Neutrophil (primary cell): ENCODE measurements around the gene CFAP57.

Source experiments
- H3K27ac ChIP-seq: fragments of 200-600 bp; sonication (generic); 2 replicates; pipeline ENCODE4 v1.5.1; 2016; ENCODE audit warnings: mild to moderate bottlenecking, moderate library complexity
- H3K27me3 ChIP-seq: fragments of 200-600 bp; sonication (generic); 2 replicates; pipeline ENCODE4 v1.6.0; 2016; ENCODE audit warnings: mild to moderate bottlenecking
- H3K36me3 ChIP-seq: fragments of 200-600 bp; sonication (generic); 2 replicates; pipeline ENCODE4 v1.5.1; 2017
- H3K4me1 ChIP-seq, 2 experiments: fragments of 200-600 bp in 1 of 2; sonication (generic) in 1 of 2; 1 replicate in 1 of 2; 2 replicates in 1 of 2; pipeline versions ENCODE4 v1.5.1 to v1.6.1; 2013 to 2016; ENCODE audit warnings: low read depth in 1 of 2, low read length in 1 of 2, mild to moderate bottlenecking in 1 of 2, moderate library complexity in 1 of 2; ENCODE audit not compliant: control insufficient read depth in 1 of 2, insufficient read depth in 1 of 2
- H3K4me3 ChIP-seq, 2 experiments: fragments of 200-600 bp in 1 of 2; sonication (generic) in 1 of 2; 1 replicate in 1 of 2; 2 replicates in 1 of 2; pipeline ENCODE4 v1.5.1; 2013 to 2016; ENCODE audit warnings: low read depth in 1 of 2, low read length in 1 of 2, mild to moderate bottlenecking in 1 of 2, moderate library complexity in 1 of 2
- H3K9me3 ChIP-seq: fragments of 200-600 bp; sonication (generic); 2 replicates; pipeline ENCODE4 v1.5.1; 2016
- TF ChIP-seq, protein P1 (sequence below): fragments of 200-600 bp; sonication (generic); IDR thresholded peaks from 2 replicates; pipeline ENCODE4 v1.5.1; 2016; ENCODE audit warnings: antibody characterized with exemption

CFAP57 gene

DNA sequence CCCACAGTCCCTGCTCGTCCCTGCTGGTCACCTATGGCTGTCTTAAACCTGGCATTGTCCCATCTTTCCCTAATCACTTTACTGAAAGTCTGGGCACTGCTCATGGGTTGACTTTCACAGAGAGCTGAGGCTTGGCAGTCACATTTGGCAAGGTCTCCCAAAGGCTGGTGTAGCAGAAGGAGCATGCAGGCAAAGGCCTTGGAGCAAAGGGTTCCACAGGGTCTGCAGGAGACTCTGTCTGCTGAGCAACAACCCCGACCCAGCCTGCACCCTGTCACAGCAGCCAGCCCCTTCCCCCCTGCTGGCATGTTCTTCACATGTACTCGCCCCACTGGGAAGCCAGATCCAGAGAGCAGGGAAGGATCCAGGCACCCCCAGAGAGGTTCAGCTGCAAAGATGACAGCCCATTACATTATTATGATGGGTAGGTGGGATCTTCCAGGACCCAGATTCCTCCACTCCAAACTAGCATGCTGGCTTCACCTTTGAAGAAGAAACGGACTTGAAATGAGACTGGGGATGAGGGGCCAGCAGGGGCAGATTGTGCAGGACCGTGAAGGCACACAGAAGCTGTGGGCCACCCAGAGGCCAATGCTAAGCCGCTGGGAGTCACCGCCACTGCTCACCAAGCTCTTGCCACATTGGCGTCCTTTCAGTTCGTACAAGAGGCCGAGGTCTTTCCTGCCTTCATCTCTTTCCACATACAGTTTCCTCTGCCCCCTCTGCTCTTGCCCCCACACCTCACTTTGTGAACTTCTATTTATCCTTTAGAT is 83.5 kb downstream of the CFAP57 start:
- Histone ChIP-seq H3K36me3 (no peaks in the 10 kb centered on the region), H3K9me3 (no peaks in the 10 kb centered on the region), H3K27me3 (no peaks in the 10 kb centered on the region), H3K4me1 (no peaks in the 10 kb centered on the region), H3K27ac (no peak overlapping the region), H3K4me3 (no peak overlapping the region)
- TF ChIP-seq, protein P1, sequence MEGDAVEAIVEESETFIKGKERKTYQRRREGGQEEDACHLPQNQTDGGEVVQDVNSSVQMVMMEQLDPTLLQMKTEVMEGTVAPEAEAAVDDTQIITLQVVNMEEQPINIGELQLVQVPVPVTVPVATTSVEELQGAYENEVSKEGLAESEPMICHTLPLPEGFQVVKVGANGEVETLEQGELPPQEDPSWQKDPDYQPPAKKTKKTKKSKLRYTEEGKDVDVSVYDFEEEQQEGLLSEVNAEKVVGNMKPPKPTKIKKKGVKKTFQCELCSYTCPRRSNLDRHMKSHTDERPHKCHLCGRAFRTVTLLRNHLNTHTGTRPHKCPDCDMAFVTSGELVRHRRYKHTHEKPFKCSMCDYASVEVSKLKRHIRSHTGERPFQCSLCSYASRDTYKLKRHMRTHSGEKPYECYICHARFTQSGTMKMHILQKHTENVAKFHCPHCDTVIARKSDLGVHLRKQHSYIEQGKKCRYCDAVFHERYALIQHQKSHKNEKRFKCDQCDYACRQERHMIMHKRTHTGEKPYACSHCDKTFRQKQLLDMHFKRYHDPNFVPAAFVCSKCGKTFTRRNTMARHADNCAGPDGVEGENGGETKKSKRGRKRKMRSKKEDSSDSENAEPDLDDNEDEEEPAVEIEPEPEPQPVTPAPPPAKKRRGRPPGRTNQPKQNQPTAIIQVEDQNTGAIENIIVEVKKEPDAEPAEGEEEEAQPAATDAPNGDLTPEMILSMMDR: no peak

DNA sequence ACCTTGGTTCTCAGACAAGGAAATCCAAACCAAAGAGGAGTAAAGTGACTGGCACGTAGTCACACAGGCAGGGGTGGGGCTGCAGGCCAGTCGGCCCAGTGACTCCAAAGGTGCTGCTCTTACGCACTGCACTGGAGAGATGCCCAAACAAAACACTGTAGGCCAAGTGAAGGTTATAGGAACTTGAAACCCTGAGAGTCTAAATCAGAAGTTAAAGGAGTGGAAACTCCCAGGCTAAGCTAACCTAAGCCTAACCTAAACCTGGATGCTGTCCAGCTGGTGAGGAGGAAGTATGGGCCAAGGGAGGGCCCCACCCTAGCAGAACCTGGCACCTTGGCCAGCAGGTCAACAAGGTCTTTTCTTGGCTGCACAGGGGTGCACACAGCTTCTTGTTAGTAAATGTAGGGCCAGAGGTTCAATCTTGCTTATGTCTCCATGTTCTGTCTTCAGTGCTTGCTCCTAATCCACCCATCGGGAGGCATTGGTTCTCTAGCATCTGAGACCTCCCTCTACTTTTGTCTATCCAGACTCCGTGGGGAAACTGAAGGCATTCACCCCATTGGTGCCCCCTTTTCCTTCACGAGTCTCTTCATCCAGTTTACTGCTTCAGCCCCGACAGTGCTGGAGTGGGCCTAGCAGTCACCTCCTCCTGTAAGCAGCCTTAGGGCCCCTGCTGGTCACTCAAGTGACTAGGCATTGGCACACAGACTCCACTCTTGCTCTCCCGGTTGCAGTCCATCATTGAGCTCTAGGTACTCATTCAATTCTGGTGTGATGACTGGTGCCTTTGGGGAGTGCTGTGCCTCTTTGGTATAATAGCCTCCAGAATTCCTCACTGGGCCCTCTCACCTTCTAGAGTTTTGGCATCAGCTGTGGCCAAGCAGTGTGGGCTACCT is 84.8 kb downstream of the CFAP57 start:
- Histone ChIP-seq H3K4me3 (no peak overlapping the region), H3K4me1 (no peaks in the 10 kb centered on the region), H3K27ac (no peak overlapping the region), H3K9me3 (no peaks in the 10 kb centered on the region), H3K27me3 (no peaks in the 10 kb centered on the region), H3K36me3 (no peaks in the 10 kb centered on the region)
- TF ChIP-seq, protein P1: no peak

DNA sequence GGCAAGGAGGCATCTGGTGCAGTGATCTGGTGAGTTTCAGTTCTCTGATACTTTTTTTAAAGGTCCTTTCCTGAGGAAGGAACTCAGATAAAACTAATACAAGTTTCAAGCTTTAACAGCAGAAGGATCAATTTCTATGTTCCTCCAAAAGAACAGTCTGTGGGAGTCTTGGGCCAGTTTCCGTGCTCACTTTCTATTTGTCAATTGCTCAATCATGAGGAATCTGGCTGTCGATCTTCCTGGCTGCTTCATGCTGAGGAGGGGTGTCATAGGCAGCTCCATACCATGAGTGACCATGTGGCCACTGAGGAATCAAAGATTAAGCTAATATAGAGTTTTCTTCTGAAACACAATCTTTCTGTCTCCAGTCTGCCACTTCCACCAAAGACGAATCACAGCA is 86.2 kb downstream of the CFAP57 start:
- no peaks in the 10 kb centered on the region for H3K36me3 ChIP-seq
- H3K9me3 ChIP-seq: no peaks in the 10 kb centered on the region
- no peak overlapping the region for H3K4me3 ChIP-seq
- no peak overlapping the region for H3K27ac ChIP-seq
- TF ChIP-seq, protein P1: no peak
- H3K4me1 ChIP-seq: no peaks in the 10 kb centered on the region
- no peaks in the 10 kb centered on the region for H3K27me3 ChIP-seq

DNA sequence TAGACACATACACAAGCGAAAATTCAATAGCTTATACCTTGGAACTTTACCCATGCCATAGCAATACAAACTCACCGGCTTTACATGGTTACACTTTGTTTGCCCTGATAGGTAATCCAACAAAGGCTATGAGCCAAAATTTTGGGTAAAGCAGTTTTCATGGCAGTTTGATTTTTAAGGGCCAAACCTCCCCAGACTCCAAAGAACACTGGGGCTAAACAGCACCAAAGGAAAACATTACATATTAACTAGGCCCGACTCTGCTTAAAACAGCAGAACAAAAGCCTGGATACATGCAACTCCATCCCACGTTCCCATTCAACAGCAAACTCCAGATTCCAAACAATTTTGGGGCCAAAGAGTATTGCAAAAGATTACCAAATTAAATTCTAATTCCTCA is 93.3 kb downstream of the CFAP57 start:
- H3K4me1 ChIP-seq: peaks cover 2% of the 10 kb centered on the region in 2 experiments
- no peaks in the 10 kb centered on the region for H3K27me3 ChIP-seq
- no peaks in the 10 kb centered on the region for H3K36me3 ChIP-seq
- no peak overlapping the region for H3K4me3 ChIP-seq
- TF ChIP-seq, protein P1: no peak
- H3K27ac ChIP-seq: no peak overlapping the region
- H3K9me3 ChIP-seq: no peaks in the 10 kb centered on the region

DNA sequence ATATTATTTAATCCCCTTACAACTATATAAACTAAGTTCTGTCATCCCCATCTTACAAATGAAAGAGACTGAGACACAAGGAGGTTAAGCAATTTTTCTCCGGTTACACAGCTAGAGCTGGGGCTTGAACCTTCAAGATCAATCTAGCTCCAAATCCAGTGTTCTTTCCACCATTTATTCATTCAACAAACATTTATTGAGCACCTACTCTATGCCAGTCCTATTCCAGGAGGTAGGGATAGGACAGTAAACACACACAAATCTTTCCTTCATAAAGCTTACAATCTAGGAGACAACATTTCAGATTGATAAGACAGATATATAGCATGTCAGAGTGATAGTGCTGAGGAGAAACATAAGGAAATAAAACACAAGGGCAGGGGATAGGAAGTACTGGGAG is 94.8 kb downstream of the CFAP57 start:
- no peak overlapping the region for H3K4me3 ChIP-seq

More for the DNA sequence above, 94.8 kb downstream of the CFAP57 start:
- Histone ChIP-seq H3K27ac (no peak overlapping the region), H3K27me3 (no peaks in the 10 kb centered on the region), H3K4me1 (peaks cover 3 to 9% of the 10 kb centered on the region in 2 experiments), H3K36me3 (no peaks in the 10 kb centered on the region), H3K9me3 (no peaks in the 10 kb centered on the region)
- TF ChIP-seq, protein P1: no peak
